ENCODE results near the gene MRPS22.

DNA sequence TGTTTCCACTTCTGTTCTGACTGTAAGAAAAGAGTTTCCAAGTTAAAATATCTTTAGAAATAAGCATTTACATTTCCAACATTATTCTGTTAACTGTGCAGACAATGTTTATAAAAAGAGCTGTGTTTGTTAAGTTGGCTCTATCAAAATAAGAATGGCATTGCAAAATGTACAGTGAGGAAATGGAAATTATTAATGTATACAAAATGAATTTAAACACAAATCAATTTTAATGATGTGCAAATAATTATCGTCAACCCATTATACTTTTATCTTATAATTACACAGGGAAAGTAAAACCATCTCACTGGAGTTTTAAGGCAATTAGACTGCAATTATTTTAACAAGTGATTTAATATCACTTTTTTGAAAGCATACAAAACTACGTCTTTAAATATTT, 17.5 kb downstream of the MRPS22 start:
- TF ChIP-seq CTCF (IDR thresholded peaks at IDR 0.05; ENCODE audit: insufficient read depth, low read depth, low read length), result no peak
- TF ChIP-seq EZH2 (IDR thresholded peaks at IDR 0.05; ENCODE audit: insufficient read depth, low read length), result no peak

Measured in astrocyte (in vitro differentiated cells and primary cell).